HFFc6 (cell line): Measurements from ENCODE around the gene FAM120A. TPM values are rescaled to one million over a fixed set of nuclear protein-coding genes. Genes with fewer than 3 reads are reported as not detected.

Experiments
- DNase-seq: peaks from one replicate; pipeline ENCODE4 v3.0.0-alpha.2; 2018
- H3K27ac Mint-ChIP-seq: 2 replicates; pipeline ENCODE4 v1.8.0; 2020; ENCODE audit warnings: mild to moderate bottlenecking, mixed read lengths
- H3K27me3 Mint-ChIP-seq: 2 replicates; pipeline ENCODE4 v1.8.0; 2021; ENCODE audit warnings: mild to moderate bottlenecking, moderate library complexity, mixed read lengths; ENCODE audit not compliant: insufficient read depth
- H3K36me3 Mint-ChIP-seq: 2 replicates; pipeline ENCODE4 v1.8.0; 2021; ENCODE audit warnings: low read depth, mixed read lengths
- H3K4me1 Mint-ChIP-seq: 2 replicates; pipeline ENCODE4 v1.8.0; 2020; ENCODE audit warnings: low read depth, mixed read lengths
- H3K4me3 Mint-ChIP-seq: 2 replicates; pipeline ENCODE4 v1.8.0; 2020; ENCODE audit warnings: mild to moderate bottlenecking, moderate library complexity, mixed read lengths
- H3K9me3 Mint-ChIP-seq: 2 replicates; pipeline ENCODE4 v1.8.0; 2020; ENCODE audit warnings: mild to moderate bottlenecking, mixed read lengths
- microRNA-seq: library from miRNA; unstranded; fragments of <30 nt; microRNA quantifications from one replicate; pipeline ENCODE4, GENCODE V29; 2019
- total RNA-seq, 6 experiments: library from RNA; stranded (reverse); fragmentation: NEBNext Ultra II Directional; extraction: Animal tissue kit (Norgen Biotek cat#: 25700); gene quantifications; 2 replicates in 1 of 6; 3 replicates in 5 of 6; pipeline ENCODE4 v1.2.3, GENCODE V29; 2021
- TF ChIP-seq, protein P1 (sequence below): fragments of 200-600 bp; sonication (generic); IDR thresholded peaks from 2 replicates; pipeline ENCODE4 v1.5.0; 2021; ENCODE audit warnings: antibody characterized with exemption, mild to moderate bottlenecking

Gene FAM120A
- total RNA-seq, 6 experiments from 2014 or later: 139 to 161 (median 155) TPM

DNA sequence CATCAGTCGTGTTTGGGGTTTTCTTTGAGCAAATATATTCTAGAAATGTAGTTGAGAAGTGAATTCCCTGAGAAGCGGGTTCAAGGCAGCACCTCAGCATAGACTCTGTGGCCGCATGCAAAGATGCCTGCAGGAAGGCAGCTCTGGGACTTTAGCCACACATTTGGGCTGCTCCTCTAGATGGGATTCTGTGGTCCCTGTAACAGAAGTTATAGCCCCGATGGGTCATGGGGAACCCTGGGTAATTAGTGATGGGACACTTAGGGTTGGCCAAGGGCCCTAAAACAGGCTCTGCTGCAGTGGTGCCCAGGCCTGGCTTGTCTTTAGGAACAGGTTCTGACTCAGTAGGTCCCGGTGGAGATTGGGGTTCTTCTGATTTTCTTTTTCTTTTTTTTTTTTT lies 161.7 kb downstream of the FAM120A start:
- Mint-ChIP-seq H3K4me3 (no peak overlapping the region), H3K4me1 (peaks cover 19% of the 10 kb centered on the region), H3K27me3 (no peaks in the 10 kb centered on the region; the same call in 1 of the 2 replicates), H3K36me3 (peaks cover 16% of the 10 kb centered on the region), H3K27ac (no peak overlapping the region), H3K9me3 (peaks cover 19% of the 10 kb centered on the region)
- DNase-seq: no peak
- TF ChIP-seq, protein P1, sequence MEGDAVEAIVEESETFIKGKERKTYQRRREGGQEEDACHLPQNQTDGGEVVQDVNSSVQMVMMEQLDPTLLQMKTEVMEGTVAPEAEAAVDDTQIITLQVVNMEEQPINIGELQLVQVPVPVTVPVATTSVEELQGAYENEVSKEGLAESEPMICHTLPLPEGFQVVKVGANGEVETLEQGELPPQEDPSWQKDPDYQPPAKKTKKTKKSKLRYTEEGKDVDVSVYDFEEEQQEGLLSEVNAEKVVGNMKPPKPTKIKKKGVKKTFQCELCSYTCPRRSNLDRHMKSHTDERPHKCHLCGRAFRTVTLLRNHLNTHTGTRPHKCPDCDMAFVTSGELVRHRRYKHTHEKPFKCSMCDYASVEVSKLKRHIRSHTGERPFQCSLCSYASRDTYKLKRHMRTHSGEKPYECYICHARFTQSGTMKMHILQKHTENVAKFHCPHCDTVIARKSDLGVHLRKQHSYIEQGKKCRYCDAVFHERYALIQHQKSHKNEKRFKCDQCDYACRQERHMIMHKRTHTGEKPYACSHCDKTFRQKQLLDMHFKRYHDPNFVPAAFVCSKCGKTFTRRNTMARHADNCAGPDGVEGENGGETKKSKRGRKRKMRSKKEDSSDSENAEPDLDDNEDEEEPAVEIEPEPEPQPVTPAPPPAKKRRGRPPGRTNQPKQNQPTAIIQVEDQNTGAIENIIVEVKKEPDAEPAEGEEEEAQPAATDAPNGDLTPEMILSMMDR: no peak

GRCh38 chr9:93613791-93614190 lies 162.3 kb downstream of the FAM120A start:
- H3K4me1 Mint-ChIP-seq: peaks cover 18% of the 10 kb centered on the region
- peaks cover 17% of the 10 kb centered on the region for H3K9me3 Mint-ChIP-seq
- no peak for DNase-seq
- no peaks in the 10 kb centered on the region; the same call in 1 of the 2 replicates for H3K27me3 Mint-ChIP-seq
- TF ChIP-seq, protein P1: no peak
- no peak overlapping the region for H3K4me3 Mint-ChIP-seq
- H3K27ac Mint-ChIP-seq: no peak overlapping the region
- H3K36me3 Mint-ChIP-seq: peaks cover 16% of the 10 kb centered on the region

DNA sequence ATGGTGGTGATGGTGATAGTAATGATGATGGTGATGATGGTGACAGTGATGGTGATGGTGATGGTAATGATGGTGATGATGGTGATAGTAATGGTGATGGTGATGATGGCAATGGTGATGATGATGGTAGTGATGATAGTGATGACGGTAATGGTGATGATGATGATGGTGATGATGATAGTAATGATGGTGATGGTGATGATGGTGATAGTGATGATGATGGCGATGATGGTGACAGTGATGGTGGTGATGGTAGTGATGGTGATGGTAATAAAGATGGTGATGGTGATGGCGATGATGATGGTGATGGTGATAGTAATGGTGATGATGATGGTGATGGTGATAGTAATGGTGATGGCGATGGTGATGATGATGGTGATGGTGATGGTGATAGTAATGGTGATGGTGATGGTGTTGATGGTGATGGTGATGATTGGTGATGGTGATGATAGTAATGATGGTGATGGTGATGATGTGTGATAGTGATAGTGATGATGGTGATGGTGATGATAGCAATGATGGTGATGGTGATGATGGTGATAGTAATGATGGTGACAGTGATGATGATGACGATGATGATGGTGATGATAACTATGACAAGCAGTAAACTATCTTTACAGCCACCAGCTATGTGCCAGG lies 163.5 kb downstream of the FAM120A start:
- Mint-ChIP-seq H3K27me3 (no peaks in the 10 kb centered on the region; the same call in 1 of the 2 replicates), H3K36me3 (peaks cover 7% of the 10 kb centered on the region), H3K9me3 (peaks cover 9% of the 10 kb centered on the region), H3K4me1 (peaks cover 11% of the 10 kb centered on the region; the same call in 1 of the 2 replicates), H3K27ac (no peak overlapping the region), H3K4me3 (no peak overlapping the region)
- TF ChIP-seq, protein P1: no peak
- DNase-seq: no peak

Small RNA genes within 50 kb of the gene (microRNA-seq; reads per million reads assigned to microRNA genes)
- gene MIR548AU: not detected

Other genes with a start within 250 kb of the FAM120A start
- 10 to 100 TPM; 35.3 to 38.9 (median 36.6) TPM for gene FAM120AOS, start 1.9 kb downstream of the FAM120A start, total RNA-seq
- 10 to 100 TPM; 15.4 to 17.5 (median 16.6) TPM for gene PHF2, start 124.9 kb downstream of the FAM120A start, total RNA-seq